ENCODE data around the gene SLC39A11. TPM values are rescaled to one million over a fixed set of nuclear protein-coding genes. Genes with fewer than 3 reads are reported as not detected.
"Not testable (repeated sequence)": the region's sequence is repeated elsewhere in the genome, so short reads cannot be mapped to it uniquely, and the experiment has no call there.

The SLC39A11 gene
- total RNA-seq, 1 donor from 2014 or later: 16.3 TPM

GRCh38 chr17:72998343-72998742 lies 94.1 kb downstream of the SLC39A11 start:
- DNase-seq: no peak
- no peak for TF ChIP-seq CTCF (IDR thresholded peaks at IDR 0.05; ENCODE audit: partially characterized antibody, unreplicated experiment)
- Mint-ChIP-seq H3K4me1 (ENCODE audit: low read depth, unreplicated experiment) (peaks cover 39% of the 10 kb centered on the region), H3K27ac (ENCODE audit: unreplicated experiment) (peak overlapping the region; percentile 86), H3K27me3 (ENCODE audit: unreplicated experiment) (peaks cover 13% of the 10 kb centered on the region), H3K4me3 (ENCODE audit: unreplicated experiment) (no peak overlapping the region), H3K9me3 (ENCODE audit: unreplicated experiment) (peaks cover 19% of the 10 kb centered on the region), H3K36me3 (ENCODE audit: unreplicated experiment) (peaks cover 11% of the 10 kb centered on the region)

- Mint-ChIP-seq H3K27me3 (ENCODE audit: unreplicated experiment) (peaks cover 13% of the 10 kb centered on the region), H3K4me1 (ENCODE audit: low read depth, unreplicated experiment) (peaks cover 41% of the 10 kb centered on the region), H3K9me3 (ENCODE audit: unreplicated experiment) (peaks cover 19% of the 10 kb centered on the region), H3K4me3 (ENCODE audit: unreplicated experiment) (no peak overlapping the region), H3K36me3 (ENCODE audit: unreplicated experiment) (peaks cover 11% of the 10 kb centered on the region), H3K27ac (ENCODE audit: unreplicated experiment) (peak overlapping the region; percentile 86)
- no peak for DNase-seq
- TF ChIP-seq CTCF (IDR thresholded peaks at IDR 0.05; ENCODE audit: partially characterized antibody, unreplicated experiment): no peak
Observed at GRCh38 chr17:72997559-72997958, 94.9 kb downstream of the SLC39A11 start.

GRCh38 chr17:72996791-72997190 lies 95.7 kb downstream of the SLC39A11 start:
- Mint-ChIP-seq H3K4me1 (ENCODE audit: low read depth, unreplicated experiment) (peaks cover 40% of the 10 kb centered on the region), H3K36me3 (ENCODE audit: unreplicated experiment) (peaks cover 11% of the 10 kb centered on the region), H3K4me3 (ENCODE audit: unreplicated experiment) (no peak overlapping the region), H3K9me3 (ENCODE audit: unreplicated experiment) (peaks cover 16% of the 10 kb centered on the region), H3K27me3 (ENCODE audit: unreplicated experiment) (peaks cover 13% of the 10 kb centered on the region), H3K27ac (ENCODE audit: unreplicated experiment) (peak overlapping the region; percentile 86)
- peak; percentile 62 for DNase-seq
- TF ChIP-seq CTCF (IDR thresholded peaks at IDR 0.05; ENCODE audit: partially characterized antibody, unreplicated experiment): no peak

GRCh38 chr17:72995008-72995656 lies 97.4 kb downstream of the SLC39A11 start:
- TF ChIP-seq CTCF (IDR thresholded peaks at IDR 0.05; ENCODE audit: partially characterized antibody, unreplicated experiment): no peak
- no peak overlapping the region for H3K27ac Mint-ChIP-seq (ENCODE audit: unreplicated experiment)
- no peak overlapping the region for H3K4me3 Mint-ChIP-seq (ENCODE audit: unreplicated experiment)
- H3K36me3 Mint-ChIP-seq (ENCODE audit: unreplicated experiment): peaks cover 11% of the 10 kb centered on the region
- no peak for DNase-seq
- peaks cover 13% of the 10 kb centered on the region for H3K27me3 Mint-ChIP-seq (ENCODE audit: unreplicated experiment)
- peaks cover 31% of the 10 kb centered on the region for H3K4me1 Mint-ChIP-seq (ENCODE audit: low read depth, unreplicated experiment)
- peaks cover 16% of the 10 kb centered on the region for H3K9me3 Mint-ChIP-seq (ENCODE audit: unreplicated experiment)

GRCh38 chr17:72992783-72993467 lies 99.6 kb downstream of the SLC39A11 start:
- Mint-ChIP-seq H3K9me3 (ENCODE audit: unreplicated experiment) (peaks cover 12% of the 10 kb centered on the region), H3K4me1 (ENCODE audit: low read depth, unreplicated experiment) (peaks cover 23% of the 10 kb centered on the region), H3K36me3 (ENCODE audit: unreplicated experiment) (peaks cover 11% of the 10 kb centered on the region)
- not testable (repeated sequence) for H3K4me3 Mint-ChIP-seq (ENCODE audit: unreplicated experiment); H3K27me3 Mint-ChIP-seq (ENCODE audit: unreplicated experiment); DNase-seq; H3K27ac Mint-ChIP-seq (ENCODE audit: unreplicated experiment)
